Activated T-helper 1 cell treated with anti-CD3 and anti-CD28 coated beads, Interleukin-12 subunit alpha, Interleukin-12 subunit beta, Interleukin-2, Interleukin-4 antibody, amounts not matched to agents 30 ng/mL and 10 ng/mL and 1 ng/mL, durations not matched to agents 14 hours and 24 hours and 36 hours (primary cell): Measurements from ENCODE around the gene RNASEH2A. TPM values are rescaled to one million over a fixed set of nuclear protein-coding genes. Genes with fewer than 3 reads are reported as not detected.

Source experiments
- DNase-seq: peaks from one replicate; pipeline ENCODE4 v3.0.0; 2021; ENCODE audit warnings: low spot score
- H3K27ac Mint-ChIP-seq: one replicate; pipeline ENCODE4 v1.8.0; 2021; ENCODE audit warnings: mild to moderate bottlenecking, mixed read lengths
- H3K27me3 Mint-ChIP-seq: one replicate; pipeline ENCODE4 v1.8.0; 2022; ENCODE audit warnings: mild to moderate bottlenecking, moderate library complexity, mixed read lengths; ENCODE audit not compliant: insufficient read depth
- H3K36me3 Mint-ChIP-seq: one replicate; pipeline ENCODE4 v1.8.0; 2021; ENCODE audit warnings: low read depth, mixed read lengths
- H3K4me1 Mint-ChIP-seq: one replicate; pipeline ENCODE4 v1.8.0; 2021; ENCODE audit warnings: low read depth, mixed read lengths
- H3K4me3 Mint-ChIP-seq: one replicate; pipeline ENCODE4 v1.8.0; 2021; ENCODE audit warnings: mild to moderate bottlenecking, moderate library complexity, mixed read lengths
- H3K9me3 Mint-ChIP-seq: one replicate; pipeline ENCODE4 v1.8.0; 2021; ENCODE audit warnings: mixed read lengths
- intact Hi-C: fragments of 100-400 bp; cut with micrococcal nuclease; formaldehyde crosslinking; loops from one replicate; pipeline ENCODE4 v1.15.1; 2024
- total RNA-seq: library from RNA; stranded (reverse); gene quantifications from 2 replicates; pipeline ENCODE4 v1.2.3, GENCODE V29; 2022

Gene RNASEH2A
- total RNA-seq, 1 donor from 2014 or later, result 36.1 TPM

DNA sequence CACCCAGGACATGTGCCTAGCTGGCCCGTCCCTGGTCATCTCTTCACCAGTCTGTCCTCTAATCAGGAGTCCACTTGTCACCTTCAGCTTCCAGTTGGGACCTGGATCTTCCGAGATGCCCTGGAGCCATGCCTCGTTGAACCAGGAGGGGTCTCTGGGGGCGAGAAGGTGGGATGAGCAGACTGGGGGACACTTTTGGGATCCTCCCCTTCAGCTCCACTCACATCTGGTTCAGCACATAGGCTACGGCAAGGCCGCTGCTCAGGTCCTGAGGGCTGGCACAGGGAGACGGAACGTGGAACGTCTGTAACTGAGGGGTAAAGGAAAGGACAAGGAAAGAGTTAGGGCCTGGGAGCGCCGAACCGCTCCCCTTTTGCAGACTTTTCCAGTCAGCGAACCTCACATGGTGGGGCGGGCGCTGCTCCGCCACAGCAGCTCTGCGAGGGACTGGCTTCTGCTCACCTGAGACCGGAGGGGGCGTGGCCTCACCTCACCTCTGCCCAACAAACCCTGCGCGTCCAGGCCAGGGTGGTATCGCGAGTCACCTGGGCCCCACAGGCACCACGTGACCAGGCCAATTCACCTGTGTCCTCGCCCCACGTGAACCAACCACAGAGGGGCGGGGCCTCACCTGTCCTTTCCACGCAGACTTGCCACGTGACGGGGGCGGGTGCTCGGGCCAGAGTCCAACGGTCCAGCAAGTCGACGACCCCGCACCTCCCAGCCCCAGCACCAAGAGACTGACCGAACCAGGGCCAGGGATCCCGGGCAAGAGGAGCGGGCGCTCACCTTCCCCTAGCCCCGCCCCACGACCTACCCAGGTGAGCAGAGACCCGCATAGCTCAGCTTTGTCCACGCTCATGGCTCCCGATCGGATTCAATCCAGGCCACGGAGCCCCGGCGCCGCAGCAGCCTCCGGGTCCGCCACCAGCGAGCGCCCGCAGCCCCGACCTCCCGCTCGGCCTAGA lies 31.5 kb upstream of the RNASEH2A start, which contains the start of gene HOOK2:
TSS of gene HOOK2 (minus strand) at position 965 of the 968 bp plus-strand sequence. CDS start at position 862, 103 bp downstream.
- Mint-ChIP-seq H3K4me1 (peaks cover 31% of the 10 kb centered on the region), H3K27me3 (no peaks in the 10 kb centered on the region), H3K36me3 (peaks cover 2% of the 10 kb centered on the region), H3K27ac (peak within 1 kb of the TSS; percentile 55), H3K4me3 (peak within 1 kb of the TSS; percentile 78), H3K9me3 (no peaks in the 10 kb centered on the region)
- peak; percentile 18 for DNase-seq
- intact Hi-C loops, result loop anchor here (1.0 to 5.0 kb wide), 2 partner anchors 9 to 53 kb away; partner anchors contain the start of gene TNPO2

DNA sequence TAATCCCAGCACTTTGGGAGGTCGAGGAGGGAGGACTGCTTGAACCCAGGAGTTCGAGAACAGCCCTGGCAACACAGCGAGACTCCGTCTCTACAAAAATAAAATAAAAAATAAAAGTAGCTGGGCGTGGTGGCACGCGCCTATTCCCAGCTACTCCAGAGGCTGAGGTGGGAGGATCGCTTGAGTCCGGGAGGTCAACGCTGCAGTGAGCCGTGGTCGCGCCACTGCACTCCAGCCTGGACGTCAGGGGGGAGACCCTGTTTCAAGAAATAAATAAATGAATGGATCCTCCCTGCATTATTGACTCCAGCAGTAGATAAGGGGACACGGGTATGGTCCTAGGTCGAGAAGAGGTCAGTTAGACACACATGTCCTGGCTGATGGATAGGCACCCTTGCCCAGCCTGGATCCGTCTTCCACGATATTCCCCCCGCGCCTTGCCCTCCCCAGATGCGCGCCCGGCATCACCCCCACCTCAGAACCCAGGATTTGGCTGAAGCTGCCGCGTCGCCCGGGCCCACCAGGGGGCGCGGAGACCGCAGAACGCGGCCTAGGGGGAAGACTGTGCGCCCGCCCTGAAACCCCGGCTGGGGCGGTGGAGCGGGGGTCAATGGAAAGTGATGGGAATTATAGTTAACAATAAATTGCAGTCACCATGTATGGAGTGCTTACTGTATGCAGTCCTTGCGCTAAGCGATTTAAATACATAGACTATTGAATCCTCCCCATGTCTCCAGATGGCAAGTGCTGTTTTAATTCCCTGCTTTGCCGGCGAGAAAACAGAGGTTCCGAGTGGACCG lies 29.0 kb upstream of the RNASEH2A start:
- Mint-ChIP-seq H3K4me3 (peak overlapping the region; percentile 86), H3K9me3 (no peaks in the 10 kb centered on the region), H3K27me3 (no peaks in the 10 kb centered on the region), H3K27ac (peak overlapping the region; percentile 86), H3K36me3 (no peaks in the 10 kb centered on the region), H3K4me1 (peaks cover 44% of the 10 kb centered on the region)
- intact Hi-C loops, result loop anchor here (1.0 to 5.0 kb wide), 4 partner anchors 12 to 70 kb away; partner anchors contain the start of gene TNPO2
- peak; percentile 78 for DNase-seq

- peak overlapping the region; percentile 86 for H3K4me3 Mint-ChIP-seq
- no peaks in the 10 kb centered on the region for H3K27me3 Mint-ChIP-seq
- intact Hi-C loops, result loop anchor here (1.0 to 5.0 kb wide), 2 partner anchors 11 to 56 kb away; partner anchors contain the start of gene TNPO2
- H3K4me1 Mint-ChIP-seq, result peaks cover 44% of the 10 kb centered on the region
- no peaks in the 10 kb centered on the region for H3K36me3 Mint-ChIP-seq
- H3K9me3 Mint-ChIP-seq, result no peaks in the 10 kb centered on the region
- H3K27ac Mint-ChIP-seq, result peak overlapping the region; percentile 86
- DNase-seq, result peak; percentile 32
These were observed 28.1 kb upstream of the RNASEH2A start for GRCh38 chr19:12778017-12778904.

- Mint-ChIP-seq H3K4me3 (peak overlapping the region; percentile 86), H3K9me3 (no peaks in the 10 kb centered on the region), H3K27me3 (no peaks in the 10 kb centered on the region), H3K36me3 (no peaks in the 10 kb centered on the region), H3K4me1 (peaks cover 43% of the 10 kb centered on the region), H3K27ac (peak overlapping the region; percentile 86)
- intact Hi-C loops, result loop anchor here (1.0 to 5.0 kb wide), 2 partner anchors 10 to 57 kb away; partner anchors contain the start of gene TNPO2
- DNase-seq, result no peak
These were observed 27.6 kb upstream of the RNASEH2A start for GRCh38 chr19:12778905-12779161.

- Mint-ChIP-seq H3K9me3 (no peaks in the 10 kb centered on the region), H3K27me3 (no peaks in the 10 kb centered on the region), H3K27ac (peak overlapping the region; percentile 45), H3K4me1 (peaks cover 42% of the 10 kb centered on the region), H3K36me3 (no peaks in the 10 kb centered on the region), H3K4me3 (peak overlapping the region; percentile 86)
- intact Hi-C loops, result loop anchor here (5.0 kb wide), 1 partner anchor 57 kb away; the partner anchor contains the start of gene TNPO2
- no peak for DNase-seq
These were observed 27.0 kb upstream of the RNASEH2A start for GRCh38 chr19:12779162-12779993.

- no peaks in the 10 kb centered on the region for H3K27me3 Mint-ChIP-seq
These were observed 24.3 kb upstream of the RNASEH2A start for GRCh38 chr19:12782174-12782423.

GRCh38 chr19:12782424-12783290 lies 23.7 kb upstream of the RNASEH2A start:
- Mint-ChIP-seq H3K36me3 (no peaks in the 10 kb centered on the region), H3K4me3 (peak overlapping the region; percentile 86), H3K4me1 (peaks cover 37% of the 10 kb centered on the region), H3K9me3 (no peaks in the 10 kb centered on the region), H3K27me3 (no peaks in the 10 kb centered on the region), H3K27ac (peak overlapping the region; percentile 99)
- intact Hi-C loops, result loop anchor here (1.0 to 2.0 kb wide), 2 partner anchors 9 to 156 kb away; partner anchors contain the start of genes CALR and JUNB
- DNase-seq, result peak; percentile 87

More at GRCh38 chr19:12782174-12782423, 24.3 kb upstream of the RNASEH2A start:
- Mint-ChIP-seq H3K9me3 (no peaks in the 10 kb centered on the region), H3K4me1 (peaks cover 42% of the 10 kb centered on the region), H3K4me3 (peak overlapping the region; percentile 86), H3K36me3 (no peaks in the 10 kb centered on the region), H3K27ac (peak overlapping the region; percentile 99)
- intact Hi-C loops, result loop anchor here (1.0 to 2.0 kb wide), 2 partner anchors 9 to 157 kb away; partner anchors contain the start of genes CALR and JUNB
- no peak for DNase-seq

DNA sequence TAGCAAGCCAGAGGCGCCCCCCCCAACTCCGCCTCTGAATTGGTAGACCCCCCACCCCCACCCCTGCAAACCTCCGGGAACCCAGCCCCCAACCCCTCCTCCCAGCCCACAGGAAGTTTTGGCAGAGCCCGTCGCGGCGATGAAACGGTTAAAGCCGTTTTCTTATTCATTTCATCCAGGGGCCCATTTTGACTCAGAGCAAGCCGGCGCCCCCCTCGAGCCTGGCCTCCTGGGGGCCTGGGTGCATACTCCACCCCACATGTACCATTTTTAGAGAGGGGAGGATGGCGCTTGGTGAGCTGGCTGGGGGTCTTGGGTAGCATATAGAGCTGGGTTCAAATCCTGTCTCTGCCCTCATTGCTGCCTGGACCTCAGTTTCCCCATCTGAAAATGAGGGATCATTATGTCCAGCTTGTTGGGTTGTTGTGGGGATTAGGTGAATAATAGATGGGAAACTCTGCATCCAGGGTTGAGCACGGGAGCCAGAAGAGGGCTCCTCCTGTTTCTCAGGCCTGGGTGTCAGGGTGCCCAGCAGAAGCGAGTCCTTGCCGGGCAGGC lies 23.0 kb upstream of the RNASEH2A start:
- intact Hi-C loops, result loop anchor here (2.0 kb wide), 1 partner anchor 155 kb away; the partner anchor contains the start of gene CALR
- Mint-ChIP-seq H3K27me3 (no peaks in the 10 kb centered on the region), H3K36me3 (no peaks in the 10 kb centered on the region), H3K9me3 (no peaks in the 10 kb centered on the region), H3K4me3 (peak overlapping the region; percentile 70), H3K4me1 (peaks cover 34% of the 10 kb centered on the region), H3K27ac (no peak overlapping the region)
- peak; percentile 36 for DNase-seq

DNA sequence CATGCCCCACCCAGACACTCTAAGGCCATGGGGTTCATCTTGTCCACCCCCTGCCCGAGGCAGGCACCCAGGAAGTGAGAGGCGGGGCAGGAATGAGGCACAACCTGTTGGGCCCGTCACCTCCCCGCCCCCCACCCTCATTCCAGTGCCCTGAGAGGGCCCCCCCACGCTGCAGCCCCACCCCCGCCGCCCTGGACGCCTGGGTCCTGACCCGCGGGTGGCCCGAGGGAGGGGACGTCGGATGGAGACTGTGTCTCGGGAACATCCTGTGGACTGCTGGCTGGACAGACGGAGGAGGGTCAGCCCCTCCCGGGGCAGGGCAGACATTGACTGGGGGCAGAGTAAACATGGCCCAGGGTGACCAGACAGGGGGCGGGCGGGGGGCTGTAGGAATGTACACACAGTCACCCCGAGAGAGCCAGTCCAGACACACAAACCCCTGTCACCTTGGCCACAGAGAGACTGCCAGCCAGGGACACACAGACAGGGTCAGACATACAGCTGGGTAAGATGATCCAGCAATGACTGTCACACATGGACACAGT lies 22.5 kb upstream of the RNASEH2A start:
- intact Hi-C loops, result loop anchor here (2.0 kb wide), 1 partner anchor 155 kb away; the partner anchor contains the start of gene CALR
- Mint-ChIP-seq H3K27me3 (no peaks in the 10 kb centered on the region), H3K36me3 (no peaks in the 10 kb centered on the region), H3K4me1 (peaks cover 32% of the 10 kb centered on the region), H3K9me3 (no peaks in the 10 kb centered on the region), H3K4me3 (peak overlapping the region; percentile 70), H3K27ac (no peak overlapping the region)
- no peak for DNase-seq

DNA sequence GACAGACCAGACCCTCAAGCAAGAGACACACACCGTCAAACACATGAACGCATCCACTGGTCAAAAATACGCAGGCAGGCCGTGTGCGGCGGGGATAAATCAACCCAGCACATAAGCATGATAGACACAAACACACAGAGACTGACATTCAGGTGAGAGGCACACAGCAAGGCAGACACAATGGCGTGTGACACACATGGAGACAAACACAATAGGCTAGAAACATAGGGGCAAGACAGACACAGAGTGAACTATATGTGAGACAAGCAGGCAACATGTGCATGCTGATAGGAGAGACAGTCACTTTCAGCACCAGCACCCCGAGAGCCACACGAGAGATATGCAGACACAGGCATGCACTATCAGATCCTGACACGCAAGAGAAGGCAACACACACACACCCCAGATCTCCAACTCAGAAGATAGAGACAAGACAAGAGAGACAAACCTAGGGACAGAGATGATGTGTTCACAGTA lies 22.0 kb upstream of the RNASEH2A start:
- H3K27me3 Mint-ChIP-seq, result no peaks in the 10 kb centered on the region
- H3K9me3 Mint-ChIP-seq, result no peaks in the 10 kb centered on the region
- DNase-seq, result no peak
- peaks cover 31% of the 10 kb centered on the region for H3K4me1 Mint-ChIP-seq
- no peaks in the 10 kb centered on the region for H3K36me3 Mint-ChIP-seq
- no peak overlapping the region for H3K4me3 Mint-ChIP-seq
- intact Hi-C loops, result no loop called here
- no peak overlapping the region for H3K27ac Mint-ChIP-seq
